ENCODE results near the gene FRMD4A.
"Not testable (repeated sequence)": the region's sequence is repeated elsewhere in the genome, so short reads cannot be mapped to it uniquely, and the experiment has no call there.

The FRMD4A gene

GRCh38 chr10:13936826-13937225, 393.9 kb downstream of the FRMD4A start:
- no peak for DNase-seq

GRCh38 chr10:13930120-13930519, 400.6 kb downstream of the FRMD4A start:
- peak; percentile 35 for DNase-seq

DNA sequence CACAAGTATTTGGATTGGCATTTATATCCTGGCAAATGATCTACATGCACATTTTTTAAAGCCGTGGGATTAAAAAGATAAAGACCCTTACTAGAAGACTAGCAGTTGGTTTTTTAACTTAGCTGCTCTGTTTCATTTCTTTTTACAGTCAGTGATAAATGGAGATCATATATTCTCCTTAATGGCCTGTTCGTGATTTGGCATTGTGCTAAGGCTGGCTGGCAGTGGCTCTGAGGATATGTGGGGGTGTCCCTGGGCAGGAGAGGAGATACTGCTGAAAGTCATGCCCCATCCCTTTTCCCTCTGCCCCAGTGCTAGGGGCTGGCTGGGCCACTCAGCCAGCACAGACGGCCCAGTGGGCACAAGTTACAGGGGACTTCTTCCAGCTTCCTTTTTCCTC, 402.3 kb downstream of the FRMD4A start:
- DNase-seq: no peak

- DNase-seq: no peak
Measured at GRCh38 chr10:13925971-13926780, 404.5 kb downstream of the FRMD4A start.

DNA sequence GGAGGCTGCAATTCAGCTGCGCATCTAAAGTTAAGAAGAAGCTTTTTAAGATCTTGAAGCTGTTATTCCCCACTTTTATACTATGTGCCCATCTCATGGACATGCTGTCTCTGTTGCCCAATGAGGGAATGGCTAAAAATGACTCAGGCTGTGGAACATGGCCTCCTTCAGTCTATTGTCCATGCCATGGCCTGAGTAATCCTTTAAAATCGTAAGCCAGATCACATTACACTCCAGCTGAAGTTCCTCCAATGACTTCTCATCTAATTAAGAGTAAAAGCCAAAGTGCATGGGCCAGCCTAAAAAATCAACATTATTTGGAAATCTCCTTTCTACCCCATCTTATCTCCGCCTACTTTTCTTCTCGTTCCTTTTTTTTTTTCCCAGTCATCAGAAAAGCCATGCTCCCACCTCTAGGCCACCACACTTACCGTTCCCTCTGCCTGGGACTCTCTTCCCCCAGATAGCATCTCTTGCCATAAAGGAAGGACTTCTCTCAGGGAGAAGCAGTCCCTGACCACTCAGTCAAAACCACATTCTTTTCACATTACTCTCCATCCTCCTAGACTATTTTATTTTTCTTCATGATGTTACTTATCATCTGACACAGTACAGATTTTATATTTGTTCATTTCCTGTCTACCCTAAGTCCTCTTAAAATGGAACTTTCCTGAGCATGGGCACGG, 406.5 kb downstream of the FRMD4A start:
- no peak for DNase-seq

DNA sequence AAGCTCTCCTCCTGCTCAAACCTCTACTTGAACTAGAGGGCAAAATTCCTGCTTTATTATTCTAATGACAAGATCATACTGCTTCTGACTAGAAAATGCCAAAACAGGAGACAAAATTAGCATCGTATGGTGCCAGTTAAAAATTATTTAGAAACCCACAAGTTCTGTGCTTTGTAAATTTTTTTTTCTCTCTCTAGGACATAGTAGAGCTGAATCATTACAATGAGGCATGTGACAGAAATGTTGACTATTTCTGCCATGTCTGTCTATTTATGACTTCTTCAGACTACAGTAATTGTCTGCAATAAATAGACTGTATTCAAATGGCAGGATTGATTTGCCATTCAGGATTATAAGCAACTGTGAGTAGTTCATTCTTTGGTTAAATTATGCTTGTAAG, 408.1 kb downstream of the FRMD4A start:
- no peak for DNase-seq

- no peak for DNase-seq
Measured at GRCh38 chr10:13921941-13922340, 408.8 kb downstream of the FRMD4A start.

- not testable (repeated sequence) for DNase-seq
Measured at GRCh38 chr10:13921131-13921530, 409.6 kb downstream of the FRMD4A start.

DNA sequence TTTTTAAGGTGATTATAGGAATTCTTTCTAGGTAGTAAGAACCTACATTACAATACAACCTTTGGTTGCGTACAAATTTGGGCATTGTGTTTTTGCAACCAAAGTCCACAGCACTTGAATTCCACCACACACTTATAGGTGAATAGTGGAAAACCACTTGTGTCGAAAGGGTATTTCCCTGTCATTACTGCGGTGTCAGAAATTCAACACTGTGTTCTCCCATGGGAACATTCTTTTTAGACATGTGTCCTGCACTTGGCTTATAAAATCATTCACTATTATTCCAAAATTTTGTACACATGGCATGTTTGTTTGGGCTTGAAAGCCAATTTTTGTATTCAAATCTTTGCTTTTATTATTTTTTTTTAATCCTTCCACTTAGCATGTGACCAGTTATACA, 410.3 kb downstream of the FRMD4A start:
- DNase-seq: no peak

GRCh38 chr10:13920031-13920430, 410.7 kb downstream of the FRMD4A start:
- DNase-seq: no peak

- no peak for DNase-seq
Measured at GRCh38 chr10:13917791-13918190, 412.9 kb downstream of the FRMD4A start.

DNA sequence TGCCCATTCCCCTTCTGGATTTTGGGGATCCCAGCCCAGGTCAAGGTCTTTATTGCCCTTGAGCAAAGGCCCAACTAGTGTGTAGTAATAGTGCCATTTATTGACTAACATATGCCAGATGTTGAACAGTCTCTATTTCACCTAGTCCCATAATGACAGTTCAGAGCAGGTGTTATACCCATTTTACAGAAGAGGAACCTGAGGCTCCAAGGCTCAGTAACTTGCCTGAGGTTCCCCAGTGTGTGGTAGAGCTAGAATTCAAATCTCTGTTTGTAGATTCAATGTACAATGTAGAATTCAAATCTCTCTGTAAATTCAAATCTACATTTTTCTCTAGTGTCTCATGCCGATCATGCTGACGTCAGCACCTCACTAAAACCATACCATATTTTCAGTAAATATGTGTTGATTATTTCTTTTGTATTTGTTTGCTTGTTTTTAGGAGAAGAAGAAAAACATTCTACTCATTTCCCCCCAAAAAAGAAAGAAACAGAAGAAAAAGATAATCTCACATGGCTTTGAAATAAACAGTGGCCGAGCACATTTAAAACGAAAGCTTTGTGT, 414.3 kb downstream of the FRMD4A start:
- DNase-seq: no peak

- no peak for DNase-seq
Measured at GRCh38 chr10:13915710-13916109, 415.0 kb downstream of the FRMD4A start.

GRCh38 chr10:13913897-13914296, 416.8 kb downstream of the FRMD4A start:
- no peak for DNase-seq

GRCh38 chr10:13911821-13912520, 418.8 kb downstream of the FRMD4A start:
- no peak for DNase-seq

GRCh38 chr10:13909516-13910258, 421.0 kb downstream of the FRMD4A start:
- no peak for DNase-seq

- no peak for DNase-seq
Measured at GRCh38 chr10:13908475-13908874, 422.2 kb downstream of the FRMD4A start.

- DNase-seq: no peak
Measured at GRCh38 chr10:13907570-13907969, 423.2 kb downstream of the FRMD4A start.

DNA sequence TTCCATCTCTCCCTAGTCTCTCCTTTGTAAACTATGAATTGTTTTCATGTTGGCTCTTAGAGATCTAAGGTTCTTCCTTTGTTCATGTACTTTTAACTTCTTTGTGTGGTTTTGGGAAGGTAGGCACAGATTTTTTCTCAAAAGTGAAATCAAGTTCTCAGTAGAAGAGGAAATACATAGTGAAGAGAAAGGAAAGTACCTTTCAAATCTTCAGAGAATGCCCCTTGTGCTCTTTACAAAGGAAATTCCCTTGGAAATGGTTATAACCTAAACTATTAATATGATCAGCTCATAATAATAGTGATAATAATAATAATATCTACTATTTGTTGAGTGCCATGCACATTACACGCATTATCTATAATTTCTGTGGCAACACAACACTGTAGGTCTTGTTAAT, 425.4 kb downstream of the FRMD4A start:
- DNase-seq: no peak

GRCh38 chr10:13904064-13904463, 426.7 kb downstream of the FRMD4A start:
- DNase-seq: no peak

- DNase-seq: no peak
Measured at GRCh38 chr10:13902868-13903587, 427.7 kb downstream of the FRMD4A start.

GRCh38 chr10:13899941-13900340, 430.8 kb downstream of the FRMD4A start:
- no peak for DNase-seq

All from CD4-positive, alpha-beta T cell treated with Interleukin-21 for 1 hour (primary cell).